Smooth muscle cell (in vitro differentiated cells): ENCODE results near the gene MMP28. TPM values are rescaled to one million over a fixed set of nuclear protein-coding genes. Genes with fewer than 3 reads are reported as not detected.

Experiments
- DNase-seq: peaks from one replicate; lab custom pipeline; 2025; ENCODE audit not compliant: unreplicated experiment; lab: John Stamatoyannopoulos, UW
- H2AFZ ChIP-seq: fragments of 200-600 bp; sonication (generic); 2 replicates; pipeline ENCODE4 v1.6.0; 2016; ENCODE audit warnings: antibody characterized with exemption, low read depth, mild to moderate bottlenecking
- H3F3A ChIP-seq: fragments of 200-600 bp; sonication (generic); 2 replicates; pipeline ENCODE4 v1.6.0; 2017; ENCODE audit warnings: antibody characterized with exemption, low read depth
- H3K27ac ChIP-seq: fragments of 200-600 bp; sonication (generic); 2 replicates; pipeline ENCODE4 v1.5.1; 2016; ENCODE audit warnings: low read depth, mild to moderate bottlenecking
- H3K27me3 ChIP-seq: fragments of 200-600 bp; sonication (generic); 2 replicates; pipeline ENCODE4 v1.6.1; 2016; ENCODE audit warnings: low read depth, mild to moderate bottlenecking
- H3K36me3 ChIP-seq: fragments of 200-600 bp; sonication (generic); 2 replicates; pipeline ENCODE4 v1.5.1; 2016; ENCODE audit warnings: low read depth
- H3K4me1 ChIP-seq: fragments of 200-600 bp; sonication (generic); 2 replicates; pipeline ENCODE4 v1.5.1; 2016; ENCODE audit warnings: low read depth
- H3K4me2 ChIP-seq: fragments of 200-600 bp; sonication (generic); 2 replicates; pipeline ENCODE4 v1.6.0; 2016; ENCODE audit warnings: mild to moderate bottlenecking
- H3K4me3 ChIP-seq: fragments of 200-600 bp; sonication (generic); 2 replicates; pipeline ENCODE4 v1.5.1; 2016; ENCODE audit warnings: mild to moderate bottlenecking
- H3K79me2 ChIP-seq: fragments of 200-600 bp; sonication (generic); 2 replicates; pipeline ENCODE4 v1.6.0; 2016; ENCODE audit warnings: low read depth, mild to moderate bottlenecking
- H3K9ac ChIP-seq: fragments of 200-600 bp; sonication (generic); 2 replicates; pipeline ENCODE4 v1.6.0; 2016; ENCODE audit warnings: low read depth
- H3K9me3 ChIP-seq: fragments of 200-600 bp; sonication (generic); replicated peaks from 2 replicates; pipeline ENCODE4 v1.5.1; 2016; ENCODE audit warnings: low read depth
- H4K20me1 ChIP-seq: fragments of 200-600 bp; sonication (generic); 2 replicates; pipeline ENCODE4 v1.6.0; 2016; ENCODE audit warnings: low read depth
- WGBS: methylation state at CpG from one replicate; pipeline ENCODE4 v1.1.7; 2016; ENCODE audit warnings: low lambda C conversion rate; 5-methylcytosine and 5-hydroxymethylcytosine counted together
- polyA plus RNA-seq: library from polyadenylated mRNA; unstranded; fragments of >200 nt; fragmentation: Nextera tagmentation; extraction: Ambion mirVana; gene quantifications from 2 replicates; pipeline ENCODE4 v1.2.1, GENCODE V29; 2016
- total RNA-seq: library from RNA; depleted of rRNA; stranded (reverse); fragments of >200 nt; gene quantifications from 2 replicates; pipeline ENCODE4 v1.2.3, GENCODE V29; 2014
- TF ChIP-seq, protein P1 (sequence below): fragments of 200-600 bp; sonication (generic); IDR thresholded peaks from 2 replicates; pipeline ENCODE4 v1.5.1; 2017; ENCODE audit warnings: borderline replicate concordance, mild to moderate bottlenecking, antibody characterized with exemption; ENCODE audit not compliant: insufficient read depth, poor library complexity, severe bottlenecking

MMP28 gene
- total and polyA plus RNA-seq, 2 experiments from 2014 or later = 50.0 to 51.4 TPM

DNA sequence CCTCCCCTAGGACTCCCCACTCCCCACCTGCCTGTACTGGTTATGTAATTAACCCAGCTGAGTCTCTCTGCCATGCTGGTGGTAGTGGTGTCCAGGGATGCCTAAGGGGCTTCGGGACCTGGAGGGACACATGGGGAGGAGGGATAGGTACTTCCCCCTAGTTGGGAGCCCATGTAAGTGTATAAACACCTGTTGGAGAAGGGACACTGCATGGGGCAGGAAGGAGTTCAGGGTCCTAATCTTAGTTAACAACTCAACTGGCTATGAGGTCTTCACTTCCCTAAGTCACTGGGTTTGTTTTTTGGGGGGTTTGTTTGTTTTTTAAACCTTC, 62.7 kb downstream of the MMP28 start:
- 74% methylated on average over 1 of the region's 1 CpG for WGBS
- no peak for DNase-seq
- H2AFZ ChIP-seq = no peak overlapping the region

DNA sequence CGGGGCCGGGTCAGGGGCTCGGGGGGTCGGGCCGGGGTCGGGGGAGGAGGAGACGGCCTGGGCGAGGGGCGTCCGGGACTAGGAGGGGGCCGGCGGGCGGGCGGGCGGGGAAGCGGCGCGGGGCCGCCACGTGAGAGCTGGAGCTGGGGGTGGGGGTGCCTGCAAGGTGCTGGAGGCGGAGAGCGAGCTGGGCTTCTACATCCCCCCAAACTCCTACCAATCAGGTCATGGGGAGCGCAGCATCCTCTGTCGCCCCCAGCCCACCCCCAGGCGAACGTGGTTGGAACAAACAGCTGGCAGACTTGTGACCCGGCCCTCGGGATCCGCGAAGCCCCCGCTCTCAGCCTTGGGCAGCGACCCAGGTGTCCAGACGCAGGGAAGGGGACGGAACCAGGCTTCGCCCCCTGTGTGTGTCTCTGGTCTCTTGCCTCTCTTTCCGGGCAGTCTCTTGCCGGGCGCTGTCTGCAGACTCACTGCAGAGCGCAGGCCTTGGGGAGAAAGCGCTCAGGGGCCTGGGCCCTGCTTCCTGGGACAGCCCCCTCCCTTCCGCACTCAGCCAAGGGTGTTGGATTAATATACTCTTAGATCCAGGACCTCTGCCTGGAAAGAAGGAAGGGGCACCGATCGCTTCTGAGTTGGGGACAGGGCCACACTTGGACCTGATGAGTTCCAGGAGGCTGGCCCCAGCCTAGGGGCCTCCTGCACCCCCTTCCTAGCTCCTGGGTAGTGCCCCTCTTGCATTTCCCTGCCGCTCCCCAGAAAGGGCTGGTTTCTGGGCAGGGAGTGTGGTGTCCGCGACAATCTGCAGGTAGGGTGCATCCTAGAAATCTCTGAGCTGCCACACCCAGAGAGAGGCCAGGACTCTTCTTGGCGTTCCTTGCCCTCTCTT, 63.3 kb downstream of the MMP28 start:
- H4K20me1 ChIP-seq = peaks cover 1% of the 10 kb centered on the region
- no peaks in the 10 kb centered on the region for H3K36me3 ChIP-seq
- H3K27ac ChIP-seq = no peak overlapping the region
- H3K27me3 ChIP-seq = no peaks in the 10 kb centered on the region
- H3K4me3 ChIP-seq = peak overlapping the region; percentile 89
- H3K9ac ChIP-seq = peak overlapping the region; percentile 51
- no peak for DNase-seq
- peak overlapping the region; percentile 96 for H3K4me2 ChIP-seq
- TF ChIP-seq, protein P1, sequence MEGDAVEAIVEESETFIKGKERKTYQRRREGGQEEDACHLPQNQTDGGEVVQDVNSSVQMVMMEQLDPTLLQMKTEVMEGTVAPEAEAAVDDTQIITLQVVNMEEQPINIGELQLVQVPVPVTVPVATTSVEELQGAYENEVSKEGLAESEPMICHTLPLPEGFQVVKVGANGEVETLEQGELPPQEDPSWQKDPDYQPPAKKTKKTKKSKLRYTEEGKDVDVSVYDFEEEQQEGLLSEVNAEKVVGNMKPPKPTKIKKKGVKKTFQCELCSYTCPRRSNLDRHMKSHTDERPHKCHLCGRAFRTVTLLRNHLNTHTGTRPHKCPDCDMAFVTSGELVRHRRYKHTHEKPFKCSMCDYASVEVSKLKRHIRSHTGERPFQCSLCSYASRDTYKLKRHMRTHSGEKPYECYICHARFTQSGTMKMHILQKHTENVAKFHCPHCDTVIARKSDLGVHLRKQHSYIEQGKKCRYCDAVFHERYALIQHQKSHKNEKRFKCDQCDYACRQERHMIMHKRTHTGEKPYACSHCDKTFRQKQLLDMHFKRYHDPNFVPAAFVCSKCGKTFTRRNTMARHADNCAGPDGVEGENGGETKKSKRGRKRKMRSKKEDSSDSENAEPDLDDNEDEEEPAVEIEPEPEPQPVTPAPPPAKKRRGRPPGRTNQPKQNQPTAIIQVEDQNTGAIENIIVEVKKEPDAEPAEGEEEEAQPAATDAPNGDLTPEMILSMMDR = no peak
- H3K9me3 ChIP-seq = no peaks in the 10 kb centered on the region
- WGBS = 8% methylated on average over 39 of the region's 47 CpGs
- H2AFZ ChIP-seq = peak overlapping the region; percentile 24
- no peaks in the 10 kb centered on the region for H3K79me2 ChIP-seq
- H3K4me1 ChIP-seq = peaks cover 21% of the 10 kb centered on the region
- H3F3A ChIP-seq = peaks cover 6% of the 10 kb centered on the region

More for the DNA sequence above, 62.7 kb downstream of the MMP28 start:
- H3K4me1 ChIP-seq = peaks cover 18% of the 10 kb centered on the region
- H3K9me3 ChIP-seq = no peaks in the 10 kb centered on the region
- no peak overlapping the region for H3K27ac ChIP-seq
- TF ChIP-seq, protein P1 = no peak
- H3K4me2 ChIP-seq = peak overlapping the region; percentile 96
- H3K36me3 ChIP-seq = no peaks in the 10 kb centered on the region
- no peaks in the 10 kb centered on the region for H4K20me1 ChIP-seq
- H3K27me3 ChIP-seq = no peaks in the 10 kb centered on the region
- H3F3A ChIP-seq = peaks cover 1% of the 10 kb centered on the region
- no peak overlapping the region for H3K4me3 ChIP-seq
- no peak overlapping the region for H3K9ac ChIP-seq
- H3K79me2 ChIP-seq = no peaks in the 10 kb centered on the region

DNA sequence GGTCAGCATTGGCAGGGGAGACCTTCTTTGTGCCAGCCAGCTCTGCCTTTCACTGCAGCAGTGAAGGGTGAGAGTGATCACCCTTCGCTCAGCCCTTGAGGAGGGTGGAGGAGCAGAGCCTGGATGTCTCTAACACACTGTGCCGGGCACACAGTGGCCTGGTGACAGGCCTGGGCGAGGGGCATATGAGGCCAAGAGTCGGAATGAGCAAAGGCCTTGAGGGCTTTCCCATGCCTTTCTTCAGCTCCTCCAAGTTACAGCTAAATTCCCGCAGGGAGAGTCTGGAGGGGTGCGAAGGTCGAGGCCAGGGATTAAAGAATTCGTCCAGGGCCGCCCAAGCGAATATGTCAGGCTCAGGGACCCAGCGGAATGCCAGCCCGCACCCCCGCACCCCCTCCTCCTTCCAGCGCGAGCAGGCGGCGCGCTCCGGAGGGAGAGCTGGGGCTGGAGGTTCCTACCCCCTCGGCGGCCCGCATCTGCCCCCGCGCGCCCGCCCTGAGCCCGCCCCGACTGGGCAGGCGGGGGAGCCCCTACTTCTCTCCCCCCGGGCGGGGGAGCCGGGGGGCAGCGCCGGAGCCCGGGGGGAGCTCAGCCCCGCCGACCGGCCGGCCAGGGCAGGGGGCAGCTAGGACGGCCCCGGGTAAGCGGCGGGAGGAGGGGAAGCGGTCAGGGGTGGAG, 64.1 kb downstream of the MMP28 start, which contains the start of gene RASL10B:
Gene RASL10B (plus strand): TSS at position 401 of the 678 bp plus-strand sequence. CDS start 3,546 bp downstream, outside the sequence.
- Histone ChIP-seq H3F3A (peaks cover 14% of the 10 kb centered on the region), H3K4me1 (peaks cover 29% of the 10 kb centered on the region), H3K27ac (no peak within 1 kb of the TSS), H3K9ac (peak within 1 kb of the TSS; percentile 51), H3K36me3 (no peaks in the 10 kb centered on the region), H3K79me2 (no peaks in the 10 kb centered on the region), H3K4me3 (peak within 1 kb of the TSS; percentile 89), H3K9me3 (no peaks in the 10 kb centered on the region), H3K4me2 (peak within 1 kb of the TSS; percentile 96), H2AFZ (peak within 1 kb of the TSS; percentile 49), H4K20me1 (peaks cover 9% of the 10 kb centered on the region), H3K27me3 (no peaks in the 10 kb centered on the region)
- no peak for DNase-seq
- 11% methylated on average over 17 of the region's 44 CpGs for WGBS
- TF ChIP-seq, protein P1 = no peak
